ENCODE data around the gene MAMDC4.
"Not testable (repeated sequence)": the region's sequence is repeated elsewhere in the genome, so short reads cannot be mapped to it uniquely, and the experiment has no call there.

MAMDC4 gene

DNA sequence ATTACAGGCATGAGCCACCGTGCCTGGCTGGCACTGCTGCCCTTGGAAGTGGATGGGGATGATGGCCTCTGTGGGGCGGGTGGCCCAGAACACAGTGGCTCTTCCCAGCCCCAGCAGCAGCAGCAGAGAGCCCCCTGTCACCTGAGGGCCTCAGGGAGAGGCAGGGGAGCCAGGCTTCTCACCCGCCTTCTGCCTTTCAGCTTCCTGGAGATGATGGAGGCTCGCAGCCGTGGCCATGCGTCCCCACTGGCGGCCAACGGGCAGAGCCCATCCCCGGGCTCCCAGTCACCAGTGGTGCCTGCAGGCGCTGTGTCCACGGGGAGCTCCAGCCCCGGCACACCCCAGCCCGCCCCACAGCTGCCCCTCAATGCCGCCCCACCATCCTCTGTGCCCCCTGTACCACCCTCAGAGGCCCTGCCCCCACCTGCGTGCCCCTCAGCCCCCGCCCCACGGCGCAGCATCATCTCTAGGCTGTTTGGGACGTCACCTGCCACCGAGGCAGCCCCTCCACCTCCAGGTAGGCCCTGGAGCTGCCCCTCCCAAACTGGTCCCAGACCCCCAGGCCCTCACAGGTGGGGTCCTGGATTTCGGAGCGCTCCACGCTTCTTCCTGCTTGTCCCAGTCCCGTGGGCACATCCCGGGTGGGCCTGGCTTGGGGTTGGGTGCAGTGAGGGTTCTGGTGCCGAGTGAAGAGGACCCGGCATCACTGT is 14.8 kb upstream of the MAMDC4 start:
- in situ Hi-C loops (cut with HindIII; ENCODE audit: low sequenced_read_pairs): no loop called here

DNA sequence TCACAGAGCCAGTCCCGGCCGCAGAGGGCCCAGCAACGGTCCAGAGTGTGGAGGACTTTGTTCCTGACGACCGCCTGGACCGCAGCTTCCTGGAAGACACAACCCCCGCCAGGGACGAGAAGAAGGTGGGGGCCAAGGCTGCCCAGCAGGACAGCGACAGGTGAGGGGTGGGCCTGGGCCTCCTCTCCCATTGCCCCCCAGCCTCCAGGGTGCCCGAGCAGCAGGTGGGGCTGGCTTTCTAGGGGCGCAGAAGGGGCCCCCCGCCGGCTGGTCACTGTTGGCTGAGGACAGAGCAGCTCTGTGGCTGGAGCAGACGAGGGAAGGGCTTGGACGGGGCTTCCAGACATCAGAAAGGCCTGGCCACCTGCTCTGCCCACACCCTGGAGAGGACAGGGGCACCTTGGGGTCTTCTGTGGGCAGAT is 14.3 kb upstream of the MAMDC4 start:
- in situ Hi-C loops (cut with HindIII; ENCODE audit: low sequenced_read_pairs): not testable (repeated sequence)

GRCh38 chr9:136838314-136839228 is 13.6 kb upstream of the MAMDC4 start:
- in situ Hi-C loops (cut with HindIII; ENCODE audit: low sequenced_read_pairs): no loop called here

- in situ Hi-C loops (cut with HindIII; ENCODE audit: low sequenced_read_pairs): no loop called here
Observed at GRCh38 chr9:136839229-136840139, 12.7 kb upstream of the MAMDC4 start.

- in situ Hi-C loops (cut with HindIII; ENCODE audit: low sequenced_read_pairs): no loop called here
Observed at GRCh38 chr9:136840140-136840876, 11.8 kb upstream of the MAMDC4 start.

DNA sequence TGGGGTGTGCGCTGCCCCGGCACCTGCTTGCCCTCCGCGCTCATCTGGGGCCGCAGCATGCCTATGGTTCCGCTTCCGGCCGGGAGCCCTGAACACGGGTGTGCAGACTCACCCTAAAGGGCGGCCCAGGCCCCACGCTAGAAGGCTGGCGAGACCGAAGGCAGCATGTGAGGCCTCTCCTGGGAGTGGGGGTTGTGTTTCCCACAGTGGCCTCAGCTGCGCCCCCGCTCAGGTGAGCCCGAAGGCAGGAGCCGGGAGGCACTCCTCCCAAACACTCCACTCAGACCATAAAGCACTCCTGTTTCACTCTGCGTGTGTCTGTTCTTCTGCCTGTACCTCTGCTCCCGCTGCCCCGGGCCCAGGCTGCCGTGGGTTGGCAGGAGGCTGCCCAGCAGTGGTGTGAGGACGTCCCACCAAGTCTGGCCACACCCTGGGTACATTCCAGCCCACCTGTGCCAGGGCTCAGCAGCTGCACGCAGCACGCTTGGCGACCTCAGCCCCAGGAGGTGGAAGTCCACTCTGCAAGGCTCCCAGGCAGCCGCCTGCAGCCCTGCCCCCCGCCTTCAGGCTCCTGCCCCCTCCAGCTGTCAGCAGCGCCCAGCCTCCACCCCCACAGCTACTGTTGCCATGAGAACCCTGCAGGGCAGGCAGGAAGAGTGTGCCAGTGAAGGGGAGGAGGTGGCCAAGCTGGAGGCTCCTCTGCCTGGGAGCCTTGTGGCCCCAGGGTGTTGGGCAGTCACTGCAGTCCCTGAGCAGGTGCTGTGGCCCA is 11.1 kb upstream of the MAMDC4 start:
- in situ Hi-C loops (cut with HindIII; ENCODE audit: low sequenced_read_pairs): no loop called here

DNA sequence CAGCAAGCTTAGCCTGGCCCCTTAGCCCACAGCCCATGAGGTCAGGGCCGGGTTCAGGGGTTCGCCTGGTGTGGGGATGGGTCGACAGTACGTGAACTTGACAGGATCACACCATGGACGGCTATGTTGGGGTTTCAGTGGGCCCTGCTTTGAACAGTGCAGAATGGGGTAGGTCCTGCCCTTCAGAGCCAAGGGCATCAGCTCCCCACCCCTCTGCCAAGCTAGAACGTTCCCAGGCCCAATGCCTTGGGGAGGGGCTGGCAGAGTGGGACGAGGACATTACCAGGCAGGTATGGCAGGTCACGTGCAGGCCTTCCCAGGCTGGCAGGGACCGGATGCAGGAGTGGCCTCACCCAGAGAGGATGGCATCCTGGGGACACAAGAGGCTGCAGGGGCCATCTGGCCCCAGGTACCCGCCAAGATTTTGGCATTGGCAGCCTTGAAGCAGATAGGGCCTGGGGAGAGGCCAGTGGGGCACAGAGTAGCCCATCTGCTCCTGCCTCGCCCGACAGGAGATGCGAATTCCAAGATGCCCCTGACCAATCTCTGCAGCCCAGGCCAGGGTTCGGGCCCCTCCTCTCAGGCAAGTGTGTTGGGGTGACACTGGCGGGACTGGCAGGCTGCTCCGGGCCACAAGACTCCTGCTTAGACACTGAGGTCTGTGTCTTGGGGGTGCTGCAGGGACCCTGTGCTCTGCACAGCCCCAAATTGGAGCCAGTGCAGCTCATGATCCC is 10.3 kb upstream of the MAMDC4 start:
- in situ Hi-C loops (cut with HindIII; ENCODE audit: low sequenced_read_pairs): not testable (repeated sequence)

DNA sequence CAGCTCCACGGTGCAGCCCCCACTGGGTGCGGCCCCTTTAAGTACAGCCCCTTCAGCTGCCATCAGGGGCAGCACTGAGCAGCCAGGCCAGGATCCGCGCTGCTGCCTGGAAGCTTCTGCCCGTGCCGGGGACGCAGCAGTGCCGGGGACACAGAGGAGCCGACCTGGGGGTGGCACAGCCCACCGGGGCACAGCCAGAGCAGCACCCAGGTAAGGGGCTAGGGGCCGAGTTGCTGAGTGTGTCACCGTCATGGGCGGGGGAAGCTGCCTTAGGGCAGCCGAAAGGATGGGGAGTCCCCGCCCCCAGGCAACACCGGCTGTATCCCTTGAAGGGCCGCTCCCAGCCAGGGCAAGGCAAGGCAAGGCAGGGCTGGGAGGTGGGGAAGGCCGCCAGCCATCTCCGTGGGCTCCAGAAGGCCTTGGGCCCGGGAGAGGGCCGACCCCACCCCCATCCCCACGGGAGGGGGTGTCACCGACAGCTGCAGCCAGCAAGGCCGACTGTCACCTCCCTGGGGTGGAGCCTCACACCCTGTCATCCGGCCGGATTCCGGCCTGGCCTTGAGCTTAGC is 9.7 kb upstream of the MAMDC4 start, which contains the start of gene AJM1:
Gene AJM1 (plus strand): TSS at position 99 of the 569 bp plus-strand sequence. CDS start 1,937 bp downstream, outside the sequence.
- in situ Hi-C loops (cut with HindIII; ENCODE audit: low sequenced_read_pairs): not testable (repeated sequence)

GRCh38 chr9:136843159-136843800 is 8.9 kb upstream of the MAMDC4 start:
- in situ Hi-C loops (cut with HindIII; ENCODE audit: low sequenced_read_pairs): not testable (repeated sequence)

DNA sequence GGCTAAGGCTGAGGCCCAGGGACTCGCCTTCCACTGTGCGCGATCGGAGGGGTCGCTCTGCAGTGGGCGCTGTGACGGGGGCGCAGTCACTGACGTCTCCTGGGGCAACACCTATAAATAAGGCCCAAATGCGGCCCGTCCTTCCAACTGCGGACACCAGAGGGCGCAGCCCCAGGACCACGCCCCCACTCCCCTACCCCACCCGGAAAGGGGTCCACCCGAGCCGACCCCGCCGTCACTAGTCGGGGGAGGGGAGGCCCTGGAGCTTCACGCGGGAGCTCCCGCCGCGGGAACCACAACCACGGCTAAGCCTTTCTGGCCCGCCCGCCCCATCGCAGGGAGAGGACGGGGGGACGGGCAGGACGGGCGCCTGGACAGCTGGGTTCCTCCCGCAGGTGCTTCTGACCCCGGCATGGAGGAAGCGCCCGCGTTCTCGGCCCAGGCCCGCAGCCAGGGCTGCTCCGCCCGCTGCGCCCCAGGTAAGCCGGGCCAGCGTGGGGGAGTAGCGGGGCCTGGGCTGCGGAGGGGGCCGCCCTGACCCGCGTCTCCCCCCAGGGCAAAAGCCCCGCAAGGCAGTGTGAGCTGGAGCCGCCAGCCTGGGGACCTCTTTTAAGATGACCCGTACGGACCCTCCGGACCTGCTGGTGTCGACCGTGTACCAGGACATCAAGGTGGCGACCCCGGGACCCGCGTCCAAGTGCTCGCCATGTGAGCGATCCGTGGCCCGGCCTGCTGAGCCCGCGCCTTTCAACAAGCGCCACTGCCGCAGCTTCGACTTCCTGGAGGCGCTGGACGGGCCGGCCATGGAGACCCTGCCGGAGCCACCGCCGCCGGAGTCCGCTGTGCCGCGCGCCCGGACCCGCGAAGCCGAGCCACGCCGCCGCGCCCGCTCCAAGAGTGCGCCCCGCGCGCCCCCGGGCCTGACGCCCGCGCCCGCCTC is 8.1 kb upstream of the MAMDC4 start:
- in situ Hi-C loops (cut with HindIII; ENCODE audit: low sequenced_read_pairs): not testable (repeated sequence)

DNA sequence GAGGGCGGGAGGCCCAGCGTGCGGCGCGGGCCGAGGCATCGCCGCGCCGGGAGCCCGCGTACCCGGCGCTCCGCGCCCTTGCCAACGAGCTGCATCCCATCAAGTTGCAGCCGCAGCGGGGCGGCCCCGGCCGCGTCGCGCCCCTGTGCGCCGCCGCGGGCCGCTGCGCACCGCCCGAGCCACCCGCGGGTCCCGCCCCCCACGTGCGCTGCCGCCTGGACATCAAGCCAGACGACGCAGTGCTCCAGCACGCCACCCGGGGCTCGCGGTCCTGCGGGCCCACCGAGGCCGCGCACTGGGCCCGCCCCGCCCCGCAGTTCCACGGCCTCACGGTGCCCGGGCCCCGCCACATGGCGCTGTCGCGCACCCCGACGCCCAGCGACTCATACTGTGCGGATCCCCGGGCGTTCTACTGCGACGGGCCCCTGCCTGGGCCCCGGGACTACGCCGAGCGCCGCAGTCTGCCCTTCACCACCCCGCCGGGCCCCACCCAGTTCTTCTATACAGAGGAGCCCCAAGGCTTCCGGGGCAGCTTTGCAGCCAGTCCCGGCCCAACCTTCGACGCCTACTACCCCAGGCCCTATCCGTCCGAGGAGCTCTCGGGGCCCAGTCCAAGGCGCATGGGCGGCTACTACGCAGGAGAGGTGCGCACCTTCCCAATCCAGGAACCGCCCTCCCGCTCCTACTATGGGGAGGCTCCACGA is 7.2 kb upstream of the MAMDC4 start:
- in situ Hi-C loops (cut with HindIII; ENCODE audit: low sequenced_read_pairs): no loop called here

- in situ Hi-C loops (cut with HindIII; ENCODE audit: low sequenced_read_pairs): no loop called here
Observed at GRCh38 chr9:136845465-136846260, 6.5 kb upstream of the MAMDC4 start.

DNA sequence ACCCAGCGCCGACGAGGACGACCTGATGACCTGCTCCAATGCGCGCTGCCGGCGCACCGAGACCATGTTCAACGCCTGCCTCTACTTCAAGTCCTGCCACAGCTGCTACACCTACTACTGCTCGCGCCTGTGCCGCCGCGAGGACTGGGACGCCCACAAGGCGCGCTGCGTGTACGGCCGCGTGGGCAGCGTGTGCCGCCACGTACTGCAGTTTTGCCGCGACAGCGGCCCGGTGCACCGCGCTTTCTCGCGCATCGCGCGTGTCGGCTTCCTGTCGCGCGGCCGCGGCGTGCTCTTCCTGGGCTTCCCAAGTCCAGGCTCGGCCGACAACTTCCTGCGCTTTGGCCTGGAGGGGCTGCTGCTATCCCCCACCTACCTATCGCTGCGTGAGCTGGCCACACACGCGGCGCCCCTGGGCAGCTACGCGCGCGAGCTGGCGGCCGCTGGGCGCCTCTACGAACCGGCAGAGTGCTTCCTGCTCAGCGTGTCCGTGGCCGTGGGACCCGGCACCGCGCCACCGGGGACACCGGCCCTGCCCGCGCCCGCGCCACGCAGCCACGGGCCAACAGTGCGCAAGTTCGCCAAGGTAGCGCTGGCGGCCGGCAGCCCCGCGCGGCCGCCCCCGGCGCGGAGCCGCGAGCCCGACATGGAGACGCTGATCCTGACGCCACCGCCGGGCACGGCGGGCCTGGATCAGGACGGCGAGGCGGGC is 5.6 kb upstream of the MAMDC4 start:
- in situ Hi-C loops (cut with HindIII; ENCODE audit: low sequenced_read_pairs): no loop called here

GRCh38 chr9:136847088-136847825 is 4.9 kb upstream of the MAMDC4 start:
- in situ Hi-C loops (cut with HindIII; ENCODE audit: low sequenced_read_pairs): no loop called here
